HG03196 (cell line): ENCODE results near the gene CTSA.
A peak's percentile ranks its signal among the peaks of the same experiment; 100 is the strongest.
"Not testable (repeated sequence)": the region's sequence is repeated elsewhere in the genome, so short reads cannot be mapped to it uniquely, and the experiment has no call there.

Experiments used
- ATAC-seq: cut with Tn5 transposase; IDR thresholded peaks from one replicate; pipeline ENCODE4 v1.9.1; 2021; ENCODE audit not compliant: unreplicated experiment

The CTSA gene

GRCh38 chr20:45911486-45912343, 20.6 kb downstream of the CTSA start, which contains the start of gene PLTP:
Gene PLTP (minus strand): TSS chr20:45912155. CDS start chr20:45911452, 703 bp downstream.
- no peak for ATAC-seq

- no peak for ATAC-seq
Measured at GRCh38 chr20:45912344-45912682, 21.2 kb downstream of the CTSA start.

- ATAC-seq, result no peak
Measured at GRCh38 chr20:45913116-45913515, 22.0 kb downstream of the CTSA start.

GRCh38 chr20:45917790-45918141, 26.6 kb downstream of the CTSA start:
- ATAC-seq, result no peak

- no peak for ATAC-seq
Measured at GRCh38 chr20:45918182-45918737, 27.1 kb downstream of the CTSA start.

GRCh38 chr20:45918779-45919537, 27.8 kb downstream of the CTSA start:
- ATAC-seq, result no peak

GRCh38 chr20:45919542-45920399, 28.6 kb downstream of the CTSA start:
- no peak for ATAC-seq

- ATAC-seq, result no peak
Measured at GRCh38 chr20:45920462-45921336, 29.6 kb downstream of the CTSA start.

- ATAC-seq, result no peak
Measured at GRCh38 chr20:45921337-45922189, 30.4 kb downstream of the CTSA start.

- ATAC-seq, result no peak
Measured at GRCh38 chr20:45924391-45925261, 33.5 kb downstream of the CTSA start.

- ATAC-seq, result no peak
Measured at GRCh38 chr20:45925821-45926506, 34.8 kb downstream of the CTSA start.

- no peak for ATAC-seq
Measured at GRCh38 chr20:45926731-45927070, 35.6 kb downstream of the CTSA start.

- ATAC-seq, result no peak
Measured at GRCh38 chr20:45927071-45927878, 36.1 kb downstream of the CTSA start.

- not testable (repeated sequence) for ATAC-seq
Measured at GRCh38 chr20:45931680-45932079, 40.5 kb downstream of the CTSA start.

- peak; percentile 22 for ATAC-seq
Measured at GRCh38 chr20:45933266-45934045, 42.3 kb downstream of the CTSA start.

GRCh38 chr20:45934046-45934585, 43.0 kb downstream of the CTSA start:
- peak; percentile 18 for ATAC-seq
